WI38 (cell line): ENCODE data around the gene GPX3.

ENCODE experiments used
- H3K4me3 ChIP-seq: 2 replicates; pipeline ENCODE4 v1.5.1; 2011; ENCODE audit warnings: low read depth, mild to moderate bottlenecking, control low read depth, low read length
- TF ChIP-seq, protein P1 (sequence below): IDR thresholded peaks from 2 replicates; pipeline ENCODE4 v1.5.1; 2012; ENCODE audit warnings: low read depth, mild to moderate bottlenecking, control low read depth, low read length

GPX3 gene

DNA sequence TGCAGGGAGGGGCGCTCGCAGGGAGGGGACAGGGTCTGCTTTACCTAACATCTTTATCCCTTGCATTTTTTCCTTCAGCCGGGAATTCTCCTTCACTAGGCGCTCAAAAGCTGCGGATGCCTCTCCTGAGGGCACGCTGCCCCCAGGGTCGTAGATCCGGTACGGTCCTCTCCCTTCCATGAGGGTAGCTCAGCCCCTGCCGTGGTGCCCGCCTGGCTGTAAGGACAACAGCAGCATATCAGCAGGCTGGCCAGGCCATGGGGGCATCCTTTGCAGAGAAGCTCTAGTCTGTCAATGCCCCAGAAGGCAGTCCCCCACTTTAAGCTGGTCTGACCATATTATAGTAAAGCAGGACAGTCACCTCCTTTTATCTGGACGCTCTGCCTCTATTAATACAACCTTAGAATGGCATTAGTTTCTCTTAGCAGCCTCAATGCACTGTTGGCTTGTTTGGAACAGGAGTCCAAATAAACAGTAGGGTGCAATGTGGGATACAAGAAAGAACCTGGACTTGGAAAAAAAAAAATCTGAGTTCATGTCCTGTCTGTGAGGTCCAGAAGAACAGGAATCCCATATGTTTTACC, 44.6 kb downstream of the GPX3 start:
- H3K4me3 ChIP-seq: no peak overlapping the region
- TF ChIP-seq, protein P1, sequence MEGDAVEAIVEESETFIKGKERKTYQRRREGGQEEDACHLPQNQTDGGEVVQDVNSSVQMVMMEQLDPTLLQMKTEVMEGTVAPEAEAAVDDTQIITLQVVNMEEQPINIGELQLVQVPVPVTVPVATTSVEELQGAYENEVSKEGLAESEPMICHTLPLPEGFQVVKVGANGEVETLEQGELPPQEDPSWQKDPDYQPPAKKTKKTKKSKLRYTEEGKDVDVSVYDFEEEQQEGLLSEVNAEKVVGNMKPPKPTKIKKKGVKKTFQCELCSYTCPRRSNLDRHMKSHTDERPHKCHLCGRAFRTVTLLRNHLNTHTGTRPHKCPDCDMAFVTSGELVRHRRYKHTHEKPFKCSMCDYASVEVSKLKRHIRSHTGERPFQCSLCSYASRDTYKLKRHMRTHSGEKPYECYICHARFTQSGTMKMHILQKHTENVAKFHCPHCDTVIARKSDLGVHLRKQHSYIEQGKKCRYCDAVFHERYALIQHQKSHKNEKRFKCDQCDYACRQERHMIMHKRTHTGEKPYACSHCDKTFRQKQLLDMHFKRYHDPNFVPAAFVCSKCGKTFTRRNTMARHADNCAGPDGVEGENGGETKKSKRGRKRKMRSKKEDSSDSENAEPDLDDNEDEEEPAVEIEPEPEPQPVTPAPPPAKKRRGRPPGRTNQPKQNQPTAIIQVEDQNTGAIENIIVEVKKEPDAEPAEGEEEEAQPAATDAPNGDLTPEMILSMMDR: no peak

DNA sequence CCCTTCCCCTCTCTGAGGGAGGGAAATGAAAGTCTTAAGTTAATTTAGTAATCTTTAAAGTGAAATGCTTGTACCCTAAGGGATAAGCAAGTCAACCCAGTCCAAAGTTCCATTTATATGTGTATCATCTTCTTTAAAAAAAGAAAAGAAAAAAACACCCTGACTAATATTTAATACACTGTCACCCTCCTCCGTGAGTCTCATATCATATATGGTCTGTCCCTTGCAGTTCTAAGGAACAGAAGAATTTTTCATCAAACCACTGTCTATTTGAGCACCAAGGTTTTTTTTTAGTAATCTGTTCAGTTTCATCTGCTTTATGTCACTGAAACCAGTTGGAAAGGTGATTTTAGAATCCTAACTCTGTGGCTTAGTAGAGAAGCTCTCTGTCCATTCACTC, 45.2 kb downstream of the GPX3 start:
- H3K4me3 ChIP-seq: no peak overlapping the region
- TF ChIP-seq, protein P1: no peak

- TF ChIP-seq, protein P1: no peak
- no peak overlapping the region for H3K4me3 ChIP-seq
Observed at GRCh38 chr5:151066920-151067319, 46.5 kb downstream of the GPX3 start.

- TF ChIP-seq, protein P1: no peak
- no peak overlapping the region for H3K4me3 ChIP-seq
Observed at GRCh38 chr5:151067632-151068432, 47.4 kb downstream of the GPX3 start.

DNA sequence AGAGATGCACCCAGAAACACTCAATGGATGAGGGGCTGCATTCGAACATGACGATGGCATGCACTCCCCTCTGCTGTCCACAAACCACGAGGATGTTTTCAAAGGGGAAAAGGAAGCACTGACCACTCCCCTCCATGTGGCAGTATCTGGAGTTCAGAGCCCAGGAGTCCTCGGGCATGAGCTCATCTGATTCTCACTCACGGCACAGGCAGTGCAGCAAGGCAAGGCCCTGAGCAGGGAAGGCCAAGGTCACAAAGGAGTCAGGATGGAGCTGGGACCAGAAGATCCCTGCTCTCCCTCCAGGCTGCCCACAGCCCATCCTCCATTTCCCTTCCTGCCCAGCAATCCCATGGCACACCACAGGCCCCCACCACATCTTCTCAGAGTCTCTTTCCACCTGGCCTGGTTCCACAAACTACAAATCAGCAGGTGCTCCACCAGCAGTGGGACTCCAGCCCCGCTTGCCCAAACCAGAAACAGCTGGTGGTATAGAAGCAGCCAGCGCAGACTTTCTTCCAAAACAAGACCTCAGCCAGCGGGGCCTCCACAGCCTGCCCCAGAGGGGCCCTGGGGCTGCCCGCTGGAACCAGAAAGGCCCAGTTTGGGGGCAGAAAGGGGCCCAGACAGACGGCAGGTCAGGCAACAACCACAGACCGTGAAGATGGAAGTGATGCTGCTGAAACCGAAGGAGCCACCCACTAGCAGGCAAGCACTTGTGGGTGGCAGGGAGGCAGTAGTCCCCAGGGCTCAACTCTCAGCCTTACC, 48.2 kb downstream of the GPX3 start:
- no peak overlapping the region for H3K4me3 ChIP-seq
- TF ChIP-seq, protein P1: no peak

- H3K4me3 ChIP-seq: no peak overlapping the region
- TF ChIP-seq, protein P1: no peak
Observed at GRCh38 chr5:151070449-151070848, 50.1 kb downstream of the GPX3 start.

DNA sequence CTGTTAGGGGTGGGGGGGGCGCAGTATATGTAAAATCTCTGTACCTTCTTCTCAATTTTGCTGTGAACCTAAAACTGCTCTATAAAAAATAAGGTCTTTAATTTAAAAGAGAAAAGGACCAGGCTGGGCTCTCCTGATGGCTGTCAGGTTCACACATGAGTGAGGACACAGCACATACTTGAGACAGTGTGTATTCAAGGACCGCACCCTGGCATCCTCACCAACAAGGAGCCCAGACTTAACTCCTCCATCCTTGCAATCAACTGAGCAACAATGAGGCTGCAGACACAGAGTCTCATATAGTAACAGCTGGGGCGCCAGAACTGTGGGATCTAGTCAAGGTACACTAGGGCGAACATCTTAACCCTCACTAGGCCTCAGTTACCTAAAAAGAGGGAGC, 50.6 kb downstream of the GPX3 start:
- no peak overlapping the region for H3K4me3 ChIP-seq
- TF ChIP-seq, protein P1: no peak
